Right lobe of liver (tissue), 6 donors: ENCODE measurements around the gene BTBD17. TPM values are rescaled to one million over a fixed set of nuclear protein-coding genes. Genes with fewer than 3 reads are reported as not detected.

ENCODE experiments used
- ATAC-seq, 4 donors: fragments of 200-7000 bp; cut with Tn5 transposase; one replicate each; pipeline ENCODE4 v1.9.1; 2020; ENCODE audit warnings: mild to moderate bottlenecking in 4 of 4, moderate library complexity in 4 of 4
- DNase-seq, 3 donors: peaks; one replicate each; pipeline ENCODE4 v3.0.0-alpha.2; 2020
- H3K27ac ChIP-seq, 3 donors: fragments of 200-600 bp; one replicate each; pipeline ENCODE4 v1.8.0; 2022
- H3K27me3 ChIP-seq, 2 donors: fragments of 200-600 bp; one replicate each; pipeline ENCODE4 v1.8.0; 2022
- H3K36me3 ChIP-seq, 4 donors: fragments of 200-600 bp; sonication (generic) in 1 of 4; one replicate each; pipeline versions ENCODE4 v1.5.1 to v1.8.0; 2017 to 2022; ENCODE audit warnings: control low read depth in 1 of 4
- H3K4me1 ChIP-seq, 4 donors: fragments of 200-600 bp; sonication (generic) in 1 of 4; one replicate each; pipeline versions ENCODE4 v1.5.1 to v1.8.0; 2017 to 2022; ENCODE audit warnings: control low read depth in 1 of 4
- H3K4me3 ChIP-seq, 3 donors: fragments of 200-600 bp; one replicate each; pipeline ENCODE4 v1.8.0; 2022
- H3K9me3 ChIP-seq, 4 donors: fragments of 200-600 bp; sonication (generic) in 1 of 4; one replicate each; pipeline versions ENCODE4 v1.5.1 to v1.8.0; 2017 to 2022; ENCODE audit warnings: control low read depth in 1 of 4
- POLR2A ChIP-seq: fragments of 450-650 bp; IDR thresholded peaks from one replicate; pipeline ENCODE4 v1.6.1; 2017; ENCODE audit warnings: antibody characterized with exemption, mild to moderate bottlenecking
- WGBS: methylation state at CpG from one replicate; pipeline ENCODE4 v1.1.6; 2018; ENCODE audit warnings: low coverage, low lambda C conversion rate; ENCODE audit not compliant: insufficient coverage; ENCODE audit errors: missing lambda C conversion rate; 5-methylcytosine and 5-hydroxymethylcytosine counted together
- intact Hi-C, 2 donors: fragments of 100-400 bp; cut with DNase I; formaldehyde crosslinking; loops; one replicate each; pipeline versions ENCODE4 v1.11.2 to v1.14.1; 2022
- total RNA-seq, 6 experiments: library from RNA; depleted of rRNA in 2 of 6; stranded (reverse); fragments of >200 nt in 2 of 6; fragmentation: NEBNext Ultra II Directional in 3 of 6; extraction: Animal tissue kit (Norgen Biotek cat#: 25700) in 3 of 6; gene quantifications; one replicate each; pipeline versions ENCODE4 v1.1.0 to v1.2.4, GENCODE V29; 2016 to 2023
- TF ChIP-seq, protein P1 (sequence below), 4 donors: fragments of 200-600 bp in 3 of 4; fragments of 450-650 bp in 1 of 4; IDR thresholded peaks; one replicate each; pipeline versions ENCODE4 v1.5.1 to v1.8.0; 2016 to 2022; ENCODE audit warnings: antibody characterized with exemption in 4 of 4, mild to moderate bottlenecking in 2 of 4
- donor health status: DM: no; HTN: yes; CAD: no.
- donor health status: DM: no; HTN: no; CAD: no.
- donor health status: DM: no; HTN: no; CAD: no.
- donor health status: DM: no; HTN: yes; CAD: no.
- donor health status: DM: no; HTN: yes; CAD: no.

BTBD17 gene
- total RNA-seq, 6 experiments from 2014 or later, result not detected

DNA sequence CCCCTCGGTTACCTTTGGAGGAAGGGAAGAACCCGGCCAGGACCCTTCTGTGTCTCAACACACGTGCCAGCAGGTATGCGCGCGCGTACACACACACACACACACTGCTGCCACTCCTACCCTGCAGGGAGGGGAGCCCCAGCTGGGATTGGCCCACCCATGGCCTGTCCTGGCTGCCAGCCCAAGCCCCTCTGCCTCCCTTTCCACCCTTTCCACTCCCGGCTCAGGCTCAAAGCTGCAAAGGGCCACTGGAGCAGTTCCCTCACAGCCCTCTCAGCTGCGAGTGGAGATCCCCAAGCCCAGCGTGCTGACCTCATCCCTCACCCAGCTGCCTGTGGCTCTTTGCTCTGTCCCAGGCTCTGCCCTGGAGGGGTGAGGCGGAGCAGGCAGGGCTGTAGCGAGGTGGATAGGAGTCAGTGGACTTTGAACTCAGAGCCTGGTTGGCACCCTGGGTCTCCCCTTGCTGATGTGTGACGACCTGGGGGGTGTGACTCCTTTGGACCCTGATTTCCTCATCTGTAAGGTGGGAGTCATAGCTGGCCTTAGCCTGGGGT, 21.1 kb downstream of the BTBD17 start:
- Histone ChIP-seq H3K4me1 (no peaks in the 10 kb centered on the region), H3K9me3 (no peaks in the 10 kb centered on the region), H3K36me3 (no peaks in the 10 kb centered on the region), H3K27ac (no peak overlapping the region), H3K27me3 (no peaks in the 10 kb centered on the region), H3K4me3 (no peak overlapping the region)
- TF ChIP-seq, protein P1, sequence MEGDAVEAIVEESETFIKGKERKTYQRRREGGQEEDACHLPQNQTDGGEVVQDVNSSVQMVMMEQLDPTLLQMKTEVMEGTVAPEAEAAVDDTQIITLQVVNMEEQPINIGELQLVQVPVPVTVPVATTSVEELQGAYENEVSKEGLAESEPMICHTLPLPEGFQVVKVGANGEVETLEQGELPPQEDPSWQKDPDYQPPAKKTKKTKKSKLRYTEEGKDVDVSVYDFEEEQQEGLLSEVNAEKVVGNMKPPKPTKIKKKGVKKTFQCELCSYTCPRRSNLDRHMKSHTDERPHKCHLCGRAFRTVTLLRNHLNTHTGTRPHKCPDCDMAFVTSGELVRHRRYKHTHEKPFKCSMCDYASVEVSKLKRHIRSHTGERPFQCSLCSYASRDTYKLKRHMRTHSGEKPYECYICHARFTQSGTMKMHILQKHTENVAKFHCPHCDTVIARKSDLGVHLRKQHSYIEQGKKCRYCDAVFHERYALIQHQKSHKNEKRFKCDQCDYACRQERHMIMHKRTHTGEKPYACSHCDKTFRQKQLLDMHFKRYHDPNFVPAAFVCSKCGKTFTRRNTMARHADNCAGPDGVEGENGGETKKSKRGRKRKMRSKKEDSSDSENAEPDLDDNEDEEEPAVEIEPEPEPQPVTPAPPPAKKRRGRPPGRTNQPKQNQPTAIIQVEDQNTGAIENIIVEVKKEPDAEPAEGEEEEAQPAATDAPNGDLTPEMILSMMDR (IDR thresholded peaks at IDR 0.05), result no peak
- TF ChIP-seq POLR2A, result no peak
- ATAC-seq, result no peak
- DNase-seq, result no peak
- WGBS, result no CpG with 5 or more reads among the region's 13 CpGs
- intact Hi-C loops, result no loop called here

DNA sequence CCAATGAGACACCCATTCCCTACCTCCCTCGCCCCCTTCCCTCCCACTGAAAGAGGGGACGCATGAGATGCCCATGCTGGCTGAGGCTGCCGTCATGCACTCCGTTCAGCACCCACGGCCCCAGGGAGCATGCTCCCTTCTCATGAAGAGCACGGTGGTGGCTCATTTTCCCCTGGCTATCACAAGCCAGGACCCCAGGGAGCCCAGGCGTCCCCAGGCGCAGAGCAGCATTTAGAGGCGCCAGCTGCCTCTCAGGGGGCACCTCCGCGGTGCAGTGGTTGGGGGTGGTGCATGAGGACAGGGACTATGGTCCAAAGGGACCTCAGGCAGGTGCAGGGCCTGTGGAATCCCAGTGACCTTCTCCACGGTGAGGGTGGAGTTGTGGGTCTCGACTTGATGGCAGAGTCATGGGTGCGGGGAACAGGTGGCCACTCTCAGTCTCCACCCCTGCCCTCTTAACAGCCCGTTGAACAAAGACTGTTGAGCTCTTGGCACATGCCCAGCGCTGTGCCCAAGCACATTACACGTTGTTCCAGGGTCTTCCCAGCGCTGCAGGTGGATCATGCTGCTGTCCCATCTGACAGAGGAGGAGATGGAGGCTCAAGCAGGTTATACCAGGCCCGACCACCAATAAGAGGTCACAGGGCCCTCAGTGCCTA, 22.0 kb downstream of the BTBD17 start:
- H3K4me1 ChIP-seq, result no peaks in the 10 kb centered on the region
- TF ChIP-seq, protein P1 (IDR thresholded peaks at IDR 0.05), result no peak
- TF ChIP-seq POLR2A, result no peak
- intact Hi-C loops, result no loop called here
- H3K27me3 ChIP-seq, result no peaks in the 10 kb centered on the region
- ATAC-seq, result no peak
- DNase-seq, result no peak
- H3K9me3 ChIP-seq, result no peaks in the 10 kb centered on the region
- H3K27ac ChIP-seq, result no peak overlapping the region
- H3K4me3 ChIP-seq, result no peak overlapping the region
- no peaks in the 10 kb centered on the region for H3K36me3 ChIP-seq
- WGBS, result 39% methylated on average over 2 of the region's 19 CpGs

DNA sequence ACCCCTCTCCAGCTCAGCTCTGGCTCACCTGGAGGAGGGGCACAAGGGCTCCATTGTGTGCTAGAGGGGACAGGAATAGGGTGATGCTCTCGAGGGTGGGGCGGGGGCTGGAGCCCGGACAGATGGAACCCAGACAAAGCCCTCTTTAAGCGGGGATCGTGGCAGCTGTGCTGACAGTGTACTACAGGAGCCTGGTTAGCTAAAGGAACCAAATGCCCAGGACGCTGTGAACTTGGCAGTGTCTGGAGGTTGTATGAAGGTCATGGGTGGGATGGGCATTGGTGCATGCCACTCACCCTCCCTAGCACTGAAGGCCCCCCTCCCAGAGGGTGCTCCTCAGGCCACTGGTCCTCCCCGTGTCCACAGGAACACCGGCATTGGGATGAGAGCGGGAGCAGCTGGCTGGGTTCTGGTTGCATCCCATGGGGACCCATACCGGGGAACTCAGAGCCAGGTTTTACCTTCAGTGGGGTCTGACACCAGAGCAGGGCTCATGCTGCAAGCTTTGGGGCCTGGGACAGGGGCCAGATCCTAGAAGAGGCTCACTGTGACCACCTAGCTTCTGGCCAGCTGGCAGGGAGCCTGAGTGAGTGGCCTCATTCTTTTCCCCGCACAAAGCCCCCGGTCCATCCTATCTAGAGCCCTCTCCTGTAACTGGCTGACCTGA, 23.7 kb downstream of the BTBD17 start:
- Histone ChIP-seq H3K4me1 (no peaks in the 10 kb centered on the region), H3K4me3 (no peak overlapping the region), H3K27me3 (no peaks in the 10 kb centered on the region), H3K27ac (no peak overlapping the region), H3K9me3 (no peaks in the 10 kb centered on the region), H3K36me3 (no peaks in the 10 kb centered on the region)
- ATAC-seq (no peak), DNase-seq (no peak)
- TF ChIP-seq, protein P1 (IDR thresholded peaks at IDR 0.05), result no peak
- WGBS, result 40% methylated on average over 5 of the region's 12 CpGs
- intact Hi-C loops, result no loop called here

DNA sequence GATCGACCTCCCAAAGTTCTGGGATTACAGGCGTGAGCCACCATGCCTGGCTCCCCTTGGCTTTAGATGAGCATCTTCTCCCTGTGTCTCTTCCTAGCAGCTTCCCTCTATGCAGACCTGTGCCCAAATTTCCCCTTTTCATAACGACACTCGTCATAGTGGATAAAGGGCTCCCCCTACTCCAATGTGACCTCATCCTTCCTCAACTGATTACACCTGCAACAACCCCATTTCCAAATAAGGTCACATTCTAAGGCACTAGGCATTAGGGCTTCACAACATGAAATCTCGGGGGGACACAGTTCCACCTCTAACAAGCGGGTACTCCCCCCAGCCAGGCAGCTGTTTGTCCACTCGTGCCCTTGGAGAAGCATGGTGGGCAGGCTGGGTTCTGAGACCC, 25.4 kb downstream of the BTBD17 start:
- intact Hi-C loops, result no loop called here
- TF ChIP-seq, protein P1 (IDR thresholded peaks at IDR 0.05), result no peak
- no peak for TF ChIP-seq POLR2A
- H3K27ac ChIP-seq, result no peak overlapping the region
- H3K9me3 ChIP-seq, result no peaks in the 10 kb centered on the region
- no peak overlapping the region for H3K4me3 ChIP-seq
- WGBS, result 52% methylated on average over 4 of the region's 7 CpGs
- H3K27me3 ChIP-seq, result no peaks in the 10 kb centered on the region
- ATAC-seq (no peak), DNase-seq (no peak)
- H3K36me3 ChIP-seq, result no peaks in the 10 kb centered on the region
- H3K4me1 ChIP-seq, result no peaks in the 10 kb centered on the region
